ENCODE measurements around the gene APOA1.
"Not testable (repeated sequence)": the region's sequence is repeated elsewhere in the genome, so short reads cannot be mapped to it uniquely, and the experiment has no call there.

The APOA1 gene

GRCh38 chr11:116836632-116836991, 810 bp downstream of the APOA1 start:
- no peak for TF ChIP-seq CTCF (IDR thresholded peaks at IDR 0.05; ENCODE audit: low read depth, low read length)
- no peak for DNase-seq
- H3K27me3 ChIP-seq (ENCODE audit: insufficient read depth, low read depth, severe bottlenecking) = no peaks in the 10 kb centered on the region
- no peak overlapping the region for H3K27ac ChIP-seq
- H3K36me3 ChIP-seq = no peaks in the 10 kb centered on the region
- H3K4me3 ChIP-seq (ENCODE audit: low read depth, low read length) = no peak overlapping the region
- H3K9me3 ChIP-seq (ENCODE audit: severe bottlenecking) = no peaks in the 10 kb centered on the region

- no peaks in the 10 kb centered on the region for H3K9me3 ChIP-seq (ENCODE audit: severe bottlenecking)
- peak overlapping the region; percentile 52 for H3K4me3 ChIP-seq (ENCODE audit: low read depth, low read length)
- no peaks in the 10 kb centered on the region for H3K27me3 ChIP-seq (ENCODE audit: insufficient read depth, low read depth, severe bottlenecking)
- peak overlapping the region; percentile 76 for H3K27ac ChIP-seq
- H3K36me3 ChIP-seq = no peaks in the 10 kb centered on the region
- TF ChIP-seq CTCF (IDR thresholded peaks at IDR 0.05; ENCODE audit: low read depth, low read length) = peak; percentile 91
- DNase-seq = peak; percentile 93
Observed at GRCh38 chr11:116835791-116836631, 1.4 kb downstream of the APOA1 start.

DNA sequence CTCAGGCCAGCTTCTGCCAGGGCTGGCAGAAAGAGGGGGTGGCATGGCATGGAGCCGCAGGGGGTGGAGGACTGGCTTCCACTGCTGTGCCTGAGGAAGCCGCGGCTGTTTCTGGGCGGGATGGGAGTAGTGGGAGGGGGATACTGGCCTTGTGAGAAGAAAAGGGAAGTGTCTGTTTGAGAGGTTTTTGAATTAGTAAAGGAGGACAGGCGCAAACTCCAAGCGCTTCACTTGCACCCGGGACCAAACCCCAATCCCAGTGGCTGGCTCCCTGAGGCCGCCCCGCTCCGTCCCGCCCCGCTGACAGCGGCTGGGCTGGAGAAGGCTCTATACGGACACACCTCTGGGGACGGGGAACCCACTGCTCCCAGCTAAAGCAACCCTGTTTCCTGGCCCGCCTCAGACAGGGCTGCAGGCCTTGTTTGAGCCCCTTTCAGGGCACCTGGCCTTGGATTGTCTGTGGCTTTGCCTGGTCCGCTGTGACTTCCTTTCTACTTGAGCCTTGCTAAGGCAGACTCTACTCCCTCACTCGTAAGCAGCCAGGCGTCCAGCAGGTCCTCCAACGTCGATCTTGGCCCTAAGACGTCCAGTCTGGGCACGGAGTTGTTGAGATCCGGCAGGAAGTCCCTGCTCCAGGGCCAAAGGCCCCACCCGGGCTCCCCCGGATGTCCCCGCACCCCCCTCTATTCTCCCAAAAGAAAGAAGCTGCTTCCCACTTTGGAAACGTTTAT, 2.2 kb downstream of the APOA1 start:
- no peak for TF ChIP-seq CTCF (IDR thresholded peaks at IDR 0.05; ENCODE audit: low read depth, low read length)
- Histone ChIP-seq H3K27ac (peak overlapping the region; percentile 76), H3K4me3 (ENCODE audit: low read depth, low read length) (peak overlapping the region; percentile 52), H3K36me3 (no peaks in the 10 kb centered on the region), H3K27me3 (ENCODE audit: insufficient read depth, low read depth, severe bottlenecking) (no peaks in the 10 kb centered on the region), H3K9me3 (ENCODE audit: severe bottlenecking) (no peaks in the 10 kb centered on the region)
- no peak for DNase-seq

DNA sequence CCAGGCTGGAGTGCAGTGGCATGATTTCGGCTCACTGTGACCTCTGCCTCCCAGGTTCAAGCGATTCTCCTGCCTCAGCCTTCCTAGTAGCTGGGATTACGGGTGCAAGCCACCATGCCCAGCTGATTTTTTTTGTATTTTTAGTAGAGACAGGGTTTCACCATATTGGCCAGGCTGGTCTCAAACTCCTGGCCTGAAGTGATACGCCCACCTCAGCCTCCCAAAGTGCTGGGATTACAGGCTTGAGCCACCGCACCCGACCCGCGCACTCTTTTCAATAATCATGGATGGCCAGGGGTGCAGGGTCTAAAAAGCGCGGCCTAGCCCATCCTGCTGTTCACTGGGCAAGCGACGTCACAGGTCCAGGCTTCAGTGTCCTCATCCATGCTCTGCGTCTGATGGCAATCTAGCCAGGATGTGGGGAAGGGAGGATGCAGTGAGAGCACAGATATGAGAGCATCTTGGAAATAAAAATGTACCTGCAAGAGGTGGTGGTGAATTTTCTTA, 2.8 kb downstream of the APOA1 start:
- not testable (repeated sequence) for H3K27me3 ChIP-seq (ENCODE audit: insufficient read depth, low read depth, severe bottlenecking); H3K36me3 ChIP-seq; H3K27ac ChIP-seq; H3K9me3 ChIP-seq (ENCODE audit: severe bottlenecking); DNase-seq; H3K4me3 ChIP-seq (ENCODE audit: low read depth, low read length)

GRCh38 chr11:116833816-116834534, 3.4 kb downstream of the APOA1 start:
- no peak for TF ChIP-seq CTCF (IDR thresholded peaks at IDR 0.05; ENCODE audit: low read depth, low read length)

GRCh38 chr11:116833491-116833815, 4.0 kb downstream of the APOA1 start:
- no peaks in the 10 kb centered on the region for H3K36me3 ChIP-seq
- no peak for DNase-seq
- H3K9me3 ChIP-seq (ENCODE audit: severe bottlenecking) = no peaks in the 10 kb centered on the region
- TF ChIP-seq CTCF (IDR thresholded peaks at IDR 0.05; ENCODE audit: low read depth, low read length) = no peak
- no peak overlapping the region for H3K4me3 ChIP-seq (ENCODE audit: low read depth, low read length)
- no peak overlapping the region for H3K27ac ChIP-seq
- no peaks in the 10 kb centered on the region for H3K27me3 ChIP-seq (ENCODE audit: insufficient read depth, low read depth, severe bottlenecking)

More at GRCh38 chr11:116833816-116834534, 3.4 kb downstream of the APOA1 start:
- Histone ChIP-seq H3K27ac (no peak overlapping the region), H3K4me3 (ENCODE audit: low read depth, low read length) (no peak overlapping the region), H3K27me3 (ENCODE audit: insufficient read depth, low read depth, severe bottlenecking) (no peaks in the 10 kb centered on the region), H3K36me3 (no peaks in the 10 kb centered on the region), H3K9me3 (ENCODE audit: severe bottlenecking) (no peaks in the 10 kb centered on the region)
- no peak for DNase-seq

Data from WERI-Rb-1 (cell line).